ENCODE measurements around the gene TMCC3.
"Not testable (repeated sequence)": the region's sequence is repeated elsewhere in the genome, so short reads cannot be mapped to it uniquely, and the experiment has no call there.

TMCC3 gene, protein sequence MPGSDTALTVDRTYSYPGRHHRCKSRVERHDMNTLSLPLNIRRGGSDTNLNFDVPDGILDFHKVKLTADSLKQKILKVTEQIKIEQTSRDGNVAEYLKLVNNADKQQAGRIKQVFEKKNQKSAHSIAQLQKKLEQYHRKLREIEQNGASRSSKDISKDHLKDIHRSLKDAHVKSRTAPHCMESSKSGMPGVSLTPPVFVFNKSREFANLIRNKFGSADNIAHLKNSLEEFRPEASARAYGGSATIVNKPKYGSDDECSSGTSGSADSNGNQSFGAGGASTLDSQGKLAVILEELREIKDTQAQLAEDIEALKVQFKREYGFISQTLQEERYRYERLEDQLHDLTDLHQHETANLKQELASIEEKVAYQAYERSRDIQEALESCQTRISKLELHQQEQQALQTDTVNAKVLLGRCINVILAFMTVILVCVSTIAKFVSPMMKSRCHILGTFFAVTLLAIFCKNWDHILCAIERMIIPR

GRCh38 chr12:94650143-94651056 lies at the start of gene TMCC3:
TSS of gene TMCC3 (minus strand) at chr12:94650557. CDS start at chr12:94650430, 127 bp downstream.
- DNase-seq (ENCODE audit: low spot score), result peak; percentile 15

DNA sequence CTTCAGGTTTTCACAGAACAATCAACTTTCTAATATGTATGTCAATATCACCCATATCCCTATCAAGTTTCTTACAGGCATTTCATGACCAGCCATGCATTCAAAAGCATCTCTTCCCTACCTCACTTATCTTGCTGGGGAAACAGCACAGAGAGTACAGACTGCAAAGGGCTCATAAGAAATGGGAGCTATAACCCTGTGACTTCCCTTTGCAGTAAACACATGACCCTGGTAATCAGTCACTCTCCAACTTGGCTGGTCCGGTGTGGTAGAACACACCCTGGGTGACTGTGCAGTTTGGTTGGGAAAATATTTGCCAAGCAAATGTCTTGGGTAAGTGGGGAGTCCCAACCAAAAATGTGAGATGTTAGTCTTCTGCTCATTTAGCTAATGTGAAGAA lies 49.4 kb upstream of the TMCC3 start:
- no peak for DNase-seq (ENCODE audit: low spot score)

DNA sequence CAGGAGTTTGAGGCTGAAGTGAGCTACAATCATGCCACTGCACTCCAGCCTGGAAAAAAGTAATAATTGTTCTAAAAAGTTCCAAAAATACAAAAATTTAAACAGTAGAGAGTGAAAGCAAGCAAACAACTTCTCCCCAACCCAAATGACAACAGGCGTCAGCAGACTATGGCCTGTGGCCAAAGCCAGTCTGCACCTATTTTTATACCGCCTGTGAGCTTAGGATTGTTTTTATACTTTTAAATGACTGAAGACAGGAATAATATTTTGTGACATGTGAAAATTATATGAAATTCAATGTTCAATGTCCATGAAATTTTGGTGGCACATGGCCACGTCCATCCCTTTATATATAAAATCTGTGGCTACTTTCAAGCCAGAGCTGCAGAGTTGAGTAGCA lies 48.2 kb upstream of the TMCC3 start:
- no peak for DNase-seq (ENCODE audit: low spot score)

DNA sequence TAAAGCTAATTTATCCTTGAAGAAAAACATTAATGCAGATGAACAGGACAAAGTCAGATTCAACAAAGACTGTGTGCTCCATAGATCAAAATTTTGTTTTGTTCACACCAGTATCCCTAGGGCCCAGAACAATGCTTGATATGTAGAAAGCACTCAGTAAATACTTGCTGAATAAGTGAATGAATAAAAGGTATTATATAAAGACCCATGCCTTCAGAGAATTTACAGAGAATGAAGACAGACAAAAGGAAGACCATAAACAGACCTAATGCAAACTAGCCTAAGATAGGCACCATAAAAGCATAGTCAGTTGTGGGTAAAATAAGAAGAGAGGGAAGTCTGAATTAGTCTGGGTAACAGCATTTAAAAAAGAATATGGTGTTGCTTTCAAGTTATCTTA lies 47.3 kb upstream of the TMCC3 start:
- DNase-seq (ENCODE audit: low spot score), result no peak

DNA sequence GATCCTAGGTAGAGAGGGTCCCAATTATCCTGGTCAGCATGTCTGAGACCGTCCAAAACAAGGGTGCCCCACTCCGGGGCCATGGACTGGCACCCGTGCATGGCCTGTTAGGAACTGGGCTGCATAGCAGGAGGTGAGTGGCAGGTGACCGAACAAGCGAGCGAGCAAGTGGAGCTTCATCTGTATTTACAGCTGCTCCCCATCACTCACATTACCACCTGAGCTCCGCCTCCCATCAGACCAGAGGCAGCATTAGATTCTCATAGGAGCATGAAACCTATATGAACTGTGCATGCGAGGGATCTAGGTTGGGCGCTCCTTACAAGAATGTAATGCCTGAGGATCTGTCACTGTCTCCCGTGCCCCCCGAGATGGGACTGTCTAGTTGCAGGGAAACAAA lies 44.4 kb upstream of the TMCC3 start:
- DNase-seq (ENCODE audit: low spot score), result no peak

DNA sequence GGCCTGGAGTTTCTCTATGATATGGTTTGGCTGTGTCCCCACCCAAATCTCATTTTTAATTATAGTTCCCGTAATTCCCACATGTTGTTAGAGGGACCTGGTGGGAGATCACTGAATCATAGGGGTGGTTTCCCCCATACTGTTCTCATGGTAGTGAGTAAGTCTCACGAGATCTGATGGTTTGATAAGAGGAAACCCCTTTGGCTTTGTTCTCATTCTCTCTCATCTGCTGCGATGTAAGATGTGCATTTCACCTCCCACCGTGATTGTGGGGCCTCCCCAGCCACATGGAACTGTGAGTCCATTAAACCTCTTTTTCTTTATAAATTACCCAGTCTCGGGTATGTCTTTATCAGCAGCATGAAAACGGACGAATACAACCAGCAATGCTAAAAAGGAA lies 42.5 kb upstream of the TMCC3 start:
- DNase-seq (ENCODE audit: low spot score), result not testable (repeated sequence)

DNA sequence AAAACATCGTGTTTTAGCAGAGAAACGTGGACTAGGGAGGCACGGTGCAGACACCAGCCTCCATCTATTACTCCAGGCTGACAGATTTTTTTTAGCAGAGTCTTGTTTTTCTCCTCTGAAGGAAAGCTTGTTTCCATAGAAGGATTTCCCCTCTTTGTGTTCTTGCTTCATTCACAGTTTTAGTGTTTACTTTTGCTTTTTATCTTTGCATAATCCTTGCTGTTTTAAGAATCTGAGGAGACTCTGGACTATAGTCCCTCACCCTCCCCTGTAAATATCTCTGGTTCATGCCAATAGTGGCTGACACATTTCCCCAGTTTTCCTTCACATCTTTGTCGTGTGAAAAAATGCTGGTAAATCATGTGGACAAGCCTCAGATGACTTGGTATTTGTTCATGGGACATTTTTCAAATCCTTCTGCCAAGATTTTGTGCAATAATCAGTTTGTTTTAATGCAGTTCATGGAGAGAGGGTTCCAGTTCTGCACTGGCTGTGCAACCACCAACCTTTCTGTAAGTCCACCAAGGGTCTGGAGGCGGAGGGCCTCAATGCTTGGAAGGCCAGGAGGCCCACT lies 39.9 kb upstream of the TMCC3 start:
- no peak for DNase-seq (ENCODE audit: low spot score)

- no peak for DNase-seq (ENCODE audit: low spot score)
These were observed 39.3 kb upstream of the TMCC3 start for GRCh38 chr12:94689646-94690036.

DNA sequence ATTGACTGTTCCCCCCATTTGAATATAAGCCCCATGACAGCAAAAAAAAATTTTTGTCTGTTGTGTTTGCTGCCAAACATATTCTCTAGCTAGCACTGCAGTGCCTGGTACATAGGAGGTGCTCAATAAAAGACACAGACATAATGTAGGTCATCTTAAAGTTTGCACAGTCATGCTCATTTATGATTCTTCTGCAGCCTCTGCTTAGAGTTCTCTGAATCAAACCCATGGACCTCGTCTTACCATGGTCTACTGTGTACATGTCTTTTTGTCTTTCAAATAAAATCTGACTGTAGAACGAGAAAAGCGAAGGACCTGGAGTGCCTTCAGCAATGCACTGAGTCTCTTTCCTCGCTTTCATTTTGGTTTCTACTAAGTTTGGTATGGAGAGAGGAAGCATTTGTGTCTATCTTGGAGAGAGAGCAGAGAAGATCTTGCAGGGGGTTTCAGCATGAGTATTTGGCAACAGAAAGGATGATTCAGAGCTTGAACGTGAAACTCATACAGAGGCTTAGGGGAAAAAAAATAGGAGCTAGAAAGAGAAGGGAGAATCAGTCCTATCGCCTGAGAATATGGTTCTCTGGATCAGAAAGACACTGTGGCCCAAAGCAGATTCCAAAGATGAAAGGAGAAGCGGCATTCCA lies 38.8 kb upstream of the TMCC3 start:
- DNase-seq (ENCODE audit: low spot score), result no peak

DNA sequence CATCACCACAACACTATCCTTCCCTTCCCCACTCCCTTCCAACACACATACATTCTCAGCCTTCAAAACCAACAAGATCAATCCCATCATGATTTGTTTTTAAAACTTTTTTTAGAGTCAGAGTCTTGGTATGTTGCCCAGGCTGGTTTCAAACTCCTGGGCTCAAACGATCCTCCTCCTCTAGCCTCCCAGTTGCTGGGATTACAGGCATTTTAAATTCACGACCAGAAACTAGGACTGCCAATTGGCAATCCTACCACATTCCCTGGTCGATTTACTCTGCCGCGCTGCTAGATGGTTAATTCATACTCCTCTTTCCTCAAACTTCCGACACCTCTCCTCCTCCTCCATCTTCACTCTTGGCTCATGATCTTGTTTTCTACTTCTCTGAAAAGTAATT lies 37.5 kb upstream of the TMCC3 start:
- DNase-seq (ENCODE audit: low spot score), result no peak

DNA sequence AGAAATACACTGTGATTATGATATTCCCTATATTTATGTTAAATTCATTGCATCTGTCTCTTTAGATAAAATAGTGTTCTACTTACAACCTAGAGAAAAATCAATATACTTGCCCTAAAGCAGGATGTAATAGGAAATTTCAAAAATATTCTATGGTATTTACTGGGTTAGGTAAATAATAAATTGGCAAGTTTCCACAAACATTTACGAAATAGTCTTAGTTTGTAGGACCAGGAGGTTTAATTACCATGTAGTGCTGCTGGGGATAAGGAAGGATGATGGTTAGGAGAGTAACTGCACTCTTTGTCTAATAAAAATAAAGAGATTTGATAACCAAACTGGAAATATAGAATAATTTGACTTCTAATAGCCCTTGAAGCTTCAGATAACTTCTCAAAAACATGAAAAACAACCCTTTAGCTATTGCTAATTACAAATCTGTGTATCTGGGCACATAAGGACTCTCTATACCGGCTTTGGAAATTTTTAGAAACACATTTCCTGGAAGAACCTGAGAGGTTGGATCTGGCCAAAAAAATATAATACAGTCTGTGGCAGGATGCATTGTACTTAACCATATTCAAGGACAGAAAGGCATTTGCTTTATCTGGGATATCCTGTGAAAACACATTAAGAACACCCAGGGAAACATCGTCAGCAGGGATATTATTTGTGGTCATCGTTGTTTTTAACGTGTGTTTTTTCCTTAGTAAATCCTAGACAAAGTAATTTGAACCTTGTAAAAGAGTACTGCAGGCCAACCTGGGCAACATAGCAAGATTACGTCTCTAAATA lies 36.7 kb upstream of the TMCC3 start:
- DNase-seq (ENCODE audit: low spot score), result no peak

GRCh38 chr12:94684416-94685142 lies 34.2 kb upstream of the TMCC3 start:
- no peak for DNase-seq (ENCODE audit: low spot score)

GRCh38 chr12:94679554-94680195 lies 29.3 kb upstream of the TMCC3 start:
- no peak for DNase-seq (ENCODE audit: low spot score)

GRCh38 chr12:94678849-94679248 lies 28.5 kb upstream of the TMCC3 start:
- DNase-seq (ENCODE audit: low spot score), result no peak

DNA sequence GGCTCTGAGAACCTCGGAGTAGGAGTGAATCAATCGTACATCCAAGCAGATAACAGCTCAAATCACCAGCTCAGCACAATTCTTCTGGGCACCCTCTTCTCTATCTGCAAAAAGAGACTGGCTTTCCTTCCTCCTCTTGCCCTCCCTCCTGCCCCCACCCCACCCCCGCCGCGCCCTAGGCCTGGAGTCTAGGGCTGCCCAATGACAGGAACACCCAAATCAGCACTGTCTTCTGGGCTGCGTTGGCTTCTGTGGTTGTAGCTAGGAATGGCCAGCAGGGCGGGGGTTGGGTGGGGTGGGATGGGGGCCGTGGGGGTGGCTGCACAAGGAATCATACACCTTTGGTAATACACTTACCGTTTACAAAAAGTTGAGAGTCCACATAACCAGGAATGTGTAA lies 28.0 kb upstream of the TMCC3 start:
- no peak for DNase-seq (ENCODE audit: low spot score)

DNA sequence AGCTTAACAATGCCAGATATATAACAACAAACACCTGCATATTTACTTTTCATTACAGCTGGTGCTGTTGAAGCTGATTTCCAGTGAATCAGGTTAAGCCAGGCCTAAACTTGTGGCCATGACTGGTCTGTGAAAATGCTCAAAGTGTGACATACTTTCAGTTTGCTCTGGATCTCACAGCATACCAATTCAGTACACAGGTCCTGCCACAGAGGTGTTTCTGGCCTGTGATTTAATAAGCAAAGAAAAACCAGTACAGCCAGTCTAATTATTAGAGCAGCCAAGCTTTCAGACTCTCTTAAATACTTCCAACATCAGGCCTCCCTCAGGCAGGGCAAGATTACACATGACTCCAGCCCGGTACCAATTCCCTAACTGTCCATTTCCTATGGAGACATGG lies 27.4 kb upstream of the TMCC3 start:
- no peak for DNase-seq (ENCODE audit: low spot score)

- no peak for DNase-seq (ENCODE audit: low spot score)
These were observed 26.6 kb upstream of the TMCC3 start for GRCh38 chr12:94676922-94677321.

DNA sequence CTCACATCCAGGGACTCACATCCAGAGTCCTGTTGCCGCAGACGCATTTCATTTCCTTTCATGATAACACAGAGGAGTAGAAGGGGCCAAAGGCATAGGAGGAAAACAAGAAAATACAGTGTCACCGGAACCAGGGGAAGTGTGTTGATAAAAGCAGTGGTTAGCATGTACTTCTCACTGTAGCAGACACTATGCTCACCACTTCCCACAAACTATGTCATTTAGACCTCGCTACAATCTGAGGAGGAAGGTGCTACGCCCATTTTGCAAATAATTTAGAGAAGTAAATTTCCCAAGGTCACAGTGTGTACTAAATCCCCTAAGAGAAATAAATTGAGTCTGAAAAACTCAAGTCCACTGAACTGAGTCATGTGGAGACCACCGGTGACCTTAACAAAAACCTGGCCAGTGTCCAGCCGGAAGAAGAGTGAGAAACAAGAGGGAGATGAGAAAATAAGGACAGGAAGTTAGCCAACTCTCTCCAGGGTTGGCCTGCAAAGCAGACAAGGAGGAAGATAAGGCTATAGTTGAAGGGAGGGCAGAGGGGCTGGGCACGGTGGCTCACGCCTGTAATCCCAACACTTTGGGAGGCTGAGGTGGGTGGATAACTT lies 25.8 kb upstream of the TMCC3 start:
- DNase-seq (ENCODE audit: low spot score), result no peak

DNA sequence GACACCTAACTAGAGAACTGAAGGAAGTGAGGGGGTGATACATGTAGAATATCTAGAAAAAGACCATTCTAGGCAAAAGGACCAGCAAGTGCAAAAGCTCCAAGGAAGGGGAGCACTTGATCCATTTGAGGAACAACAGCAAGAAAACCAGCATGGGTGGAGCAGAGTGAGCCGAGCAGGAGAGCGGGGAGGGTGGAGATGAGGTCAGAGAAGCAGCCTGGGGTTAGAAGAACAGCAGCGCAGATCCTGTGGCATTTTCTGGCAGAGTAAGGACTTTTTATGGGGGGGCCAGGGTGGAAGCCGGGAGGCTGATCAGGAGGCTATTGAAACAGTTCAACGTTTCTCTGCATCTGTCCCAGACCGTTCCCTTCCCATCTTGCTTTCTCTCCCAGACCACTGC lies 24.5 kb upstream of the TMCC3 start:
- DNase-seq (ENCODE audit: low spot score), result no peak

- no peak for DNase-seq (ENCODE audit: low spot score)
These were observed 23.7 kb upstream of the TMCC3 start for GRCh38 chr12:94674051-94674451.
